CD4-positive, alpha-beta T cell treated with Interleukin-1 beta for 1 hour (primary cell): ENCODE data around the gene ZG16.
"Not testable (repeated sequence)": the region's sequence is repeated elsewhere in the genome, so short reads cannot be mapped to it uniquely, and the experiment has no call there.

Experiments
- DNase-seq, 2 donors: peaks; one replicate each; pipeline ENCODE4 v3.0.0-alpha.2; 2020 to 2022

Gene ZG16, protein sequence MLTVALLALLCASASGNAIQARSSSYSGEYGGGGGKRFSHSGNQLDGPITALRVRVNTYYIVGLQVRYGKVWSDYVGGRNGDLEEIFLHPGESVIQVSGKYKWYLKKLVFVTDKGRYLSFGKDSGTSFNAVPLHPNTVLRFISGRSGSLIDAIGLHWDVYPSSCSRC

DNA sequence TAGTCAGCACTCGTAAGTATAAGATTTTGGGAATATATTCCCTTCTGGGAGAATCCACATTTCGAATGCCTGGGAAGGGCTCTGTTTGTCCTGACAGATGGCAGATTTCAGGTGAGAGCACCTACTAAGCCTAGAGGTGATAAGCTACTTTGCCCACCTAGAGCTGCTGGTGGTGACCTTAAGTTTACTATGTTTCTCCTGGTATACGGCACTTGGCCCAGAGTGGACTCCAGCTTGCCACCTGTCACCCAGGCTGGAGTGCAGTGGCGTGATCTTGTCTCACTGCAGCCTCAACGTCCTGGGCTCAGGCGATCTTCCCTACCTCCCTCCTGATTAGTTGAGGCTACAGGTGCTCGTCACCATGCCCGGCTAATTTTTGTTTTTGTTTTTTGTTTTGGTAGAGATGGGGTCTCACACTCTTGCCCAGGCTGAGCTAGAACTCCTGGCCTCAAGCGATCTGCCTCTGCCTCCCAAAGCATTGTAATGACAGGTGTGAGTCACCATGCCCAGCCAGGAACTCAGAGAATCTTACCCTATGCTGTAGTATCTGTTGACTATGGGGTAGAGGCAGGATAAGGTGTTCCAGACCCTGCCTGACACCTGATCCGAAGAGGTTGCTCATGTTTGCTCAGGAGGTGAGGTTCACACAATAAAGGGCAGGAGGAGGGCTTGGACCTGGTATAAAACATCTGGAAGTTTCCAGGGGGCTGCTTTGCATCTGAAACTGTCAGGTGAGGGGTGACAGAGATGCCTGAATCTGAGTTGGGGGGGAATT lies at the start of gene ZG16:
TSS of gene ZG16 (plus strand) at position 681 of the 775 bp plus-strand sequence. CDS start 1,011 bp downstream, outside the sequence.
- no peak for DNase-seq

- DNase-seq, result no peak
Observed at GRCh38 chr16:29729116-29729521, 48.9 kb upstream of the ZG16 start.

GRCh38 chr16:29730649-29731048 lies 47.4 kb upstream of the ZG16 start:
- DNase-seq, result no peak

GRCh38 chr16:29731768-29732601 lies 46.1 kb upstream of the ZG16 start:
- peak; percentile 35 to 39 for DNase-seq

- DNase-seq, result no peak
Observed at GRCh38 chr16:29734786-29735185, 43.3 kb upstream of the ZG16 start.

- DNase-seq, result no peak
Observed at GRCh38 chr16:29736112-29736511, 41.9 kb upstream of the ZG16 start.

DNA sequence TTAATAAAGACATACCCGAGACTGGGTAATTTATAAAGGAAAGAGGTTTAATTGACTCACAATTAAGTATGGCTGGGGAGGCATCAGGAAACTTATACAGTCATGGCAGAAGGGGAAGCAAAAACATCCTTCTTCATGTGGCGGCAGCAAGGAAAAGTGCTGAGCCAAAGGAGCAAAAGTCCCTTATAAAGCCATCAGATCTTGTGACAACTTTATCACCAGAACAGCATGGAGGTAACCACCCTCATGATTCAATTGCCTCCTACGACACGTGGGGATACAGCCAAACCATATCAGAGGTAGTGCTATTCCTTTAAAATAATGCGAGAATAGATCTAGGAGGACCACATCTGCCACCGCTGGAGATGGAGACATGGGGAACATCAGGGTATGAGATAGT lies 41.3 kb upstream of the ZG16 start:
- DNase-seq, result peak in 1 of 2 donors; percentile 35

DNA sequence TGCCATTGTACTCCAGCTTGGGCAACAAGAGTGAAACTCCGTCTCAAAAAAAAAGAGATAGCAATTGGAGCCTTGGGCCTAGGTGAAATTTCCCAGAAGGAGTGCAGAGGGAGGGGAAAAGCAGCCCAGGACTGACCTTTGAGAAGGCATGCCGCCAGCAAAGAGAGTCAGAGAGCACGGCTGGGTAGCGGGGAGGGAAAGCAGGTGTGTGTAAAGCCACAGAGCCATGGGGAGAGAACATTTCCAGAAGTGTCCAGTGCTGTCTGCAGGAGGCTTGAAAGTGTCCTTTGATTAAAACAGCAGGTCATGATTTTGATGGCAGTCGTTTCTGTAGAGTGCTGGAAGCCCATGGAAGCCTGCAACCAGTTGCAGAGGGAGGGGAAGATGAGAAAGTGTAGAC lies 40.3 kb upstream of the ZG16 start:
- no peak for DNase-seq

- peak; percentile 75 to 85 for DNase-seq
Observed at GRCh38 chr16:29738514-29738913, 39.5 kb upstream of the ZG16 start.

DNA sequence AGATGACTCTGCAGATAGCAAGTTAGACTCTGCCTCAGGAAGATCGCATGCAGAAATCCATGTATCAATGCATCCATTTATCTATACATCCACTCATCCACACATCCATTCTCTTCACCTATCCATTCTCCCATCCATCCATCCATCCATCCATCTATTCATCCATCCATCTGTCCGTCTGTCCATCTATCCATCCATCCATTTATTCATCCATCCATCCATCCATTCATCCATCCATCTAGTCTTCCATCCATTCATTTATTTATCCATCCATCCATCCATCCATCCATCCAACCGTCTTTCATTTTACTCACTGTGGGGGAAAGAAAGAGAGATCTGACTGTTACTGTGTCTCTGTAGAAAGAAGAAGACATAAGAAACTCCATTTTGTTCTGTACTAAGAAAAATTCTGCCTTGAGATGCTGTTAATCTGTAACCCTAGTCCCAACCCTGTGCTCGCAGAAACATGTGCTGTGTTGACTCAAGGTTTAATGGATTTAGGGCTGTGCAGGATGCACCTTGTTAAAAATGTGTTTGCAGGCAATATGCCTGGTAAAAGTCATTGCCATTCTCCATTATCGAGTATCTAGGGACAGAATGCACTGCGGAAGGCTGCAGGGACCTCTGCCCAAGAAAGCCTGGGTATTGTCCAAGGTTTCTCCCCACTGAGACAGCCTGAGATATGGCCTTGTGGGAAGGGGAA lies 38.0 kb upstream of the ZG16 start:
- not testable (repeated sequence) for DNase-seq

DNA sequence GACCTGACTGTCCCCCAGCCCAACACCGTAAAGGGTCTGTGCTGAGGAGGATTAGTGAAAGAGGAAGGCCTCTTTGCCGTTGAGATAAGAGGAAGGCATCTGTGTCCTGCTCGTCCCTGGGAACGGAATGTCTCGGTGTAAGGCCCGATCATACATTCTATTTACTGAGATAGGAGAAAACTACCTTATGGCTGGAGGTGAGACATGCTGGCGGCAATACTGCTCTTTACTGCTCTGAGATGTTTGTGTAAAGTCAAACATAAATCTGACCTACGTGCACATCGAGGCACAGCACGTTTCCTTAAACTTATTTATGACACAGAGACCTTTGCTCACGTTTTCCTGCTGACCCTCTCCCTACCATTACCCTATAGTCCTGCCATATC lies 37.4 kb upstream of the ZG16 start:
- not testable (repeated sequence) for DNase-seq

GRCh38 chr16:29742683-29743275 lies 35.3 kb upstream of the ZG16 start:
- DNase-seq, result no peak

DNA sequence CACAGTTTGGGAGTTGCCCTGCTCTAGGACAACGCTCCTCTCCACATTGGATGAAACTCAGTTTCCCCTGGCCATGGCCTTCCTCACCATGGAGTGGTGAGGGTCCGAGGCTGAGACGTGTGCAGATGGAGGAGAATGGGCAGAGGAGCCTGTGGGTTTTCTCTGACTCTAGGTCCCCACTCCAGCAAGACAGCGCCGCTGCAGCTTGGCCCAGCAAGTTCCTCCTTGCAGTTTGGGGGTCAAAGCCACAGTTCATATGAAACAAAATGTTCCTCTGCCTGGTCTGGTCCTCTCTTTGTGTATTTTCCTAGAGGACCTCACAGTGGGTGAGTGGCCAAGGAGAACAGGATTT lies 34.6 kb upstream of the ZG16 start:
- no peak for DNase-seq

GRCh38 chr16:29743827-29744531 lies 34.1 kb upstream of the ZG16 start:
- peak; percentile 69 to 76 for DNase-seq

- DNase-seq, result peak in 1 of 2 donors; percentile 26
Observed at GRCh38 chr16:29744541-29745101, 33.4 kb upstream of the ZG16 start.

DNA sequence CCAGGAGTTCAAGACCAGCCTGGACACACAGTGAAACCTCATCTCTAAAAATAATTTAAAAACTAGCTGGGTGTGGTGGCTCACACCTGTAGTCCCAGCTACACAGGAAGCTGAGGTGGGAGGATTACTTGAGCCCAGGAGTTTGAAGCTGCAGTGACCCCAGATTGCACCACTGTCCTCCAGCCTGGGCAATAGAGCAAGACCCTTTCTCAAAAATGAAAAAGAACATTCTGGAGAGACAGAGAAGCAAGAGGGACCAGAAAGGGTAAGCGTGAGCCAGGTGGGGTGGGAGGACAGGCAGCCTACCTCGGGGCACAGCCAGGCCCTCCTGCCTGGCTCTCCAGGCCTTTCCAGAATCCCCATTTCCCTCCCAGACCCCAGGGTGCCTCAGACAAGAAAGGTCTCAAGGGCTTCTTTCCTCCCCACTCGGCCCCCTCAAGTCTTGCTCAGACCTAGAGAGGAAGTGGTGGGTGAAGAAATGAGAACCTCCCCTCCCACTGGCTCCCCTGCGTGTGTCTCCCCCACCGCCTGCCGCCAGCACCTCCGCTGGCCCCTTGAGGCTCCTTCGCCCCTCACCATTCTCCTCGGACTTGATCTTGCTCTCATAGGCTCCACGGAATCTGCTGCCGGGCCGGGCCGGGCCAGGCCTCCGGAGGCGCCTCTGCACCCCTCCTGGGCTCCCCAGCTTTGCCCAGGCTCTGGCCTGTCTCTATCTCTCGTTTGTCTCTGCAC lies 32.8 kb upstream of the ZG16 start:
- peak; percentile 66 to 74 for DNase-seq

DNA sequence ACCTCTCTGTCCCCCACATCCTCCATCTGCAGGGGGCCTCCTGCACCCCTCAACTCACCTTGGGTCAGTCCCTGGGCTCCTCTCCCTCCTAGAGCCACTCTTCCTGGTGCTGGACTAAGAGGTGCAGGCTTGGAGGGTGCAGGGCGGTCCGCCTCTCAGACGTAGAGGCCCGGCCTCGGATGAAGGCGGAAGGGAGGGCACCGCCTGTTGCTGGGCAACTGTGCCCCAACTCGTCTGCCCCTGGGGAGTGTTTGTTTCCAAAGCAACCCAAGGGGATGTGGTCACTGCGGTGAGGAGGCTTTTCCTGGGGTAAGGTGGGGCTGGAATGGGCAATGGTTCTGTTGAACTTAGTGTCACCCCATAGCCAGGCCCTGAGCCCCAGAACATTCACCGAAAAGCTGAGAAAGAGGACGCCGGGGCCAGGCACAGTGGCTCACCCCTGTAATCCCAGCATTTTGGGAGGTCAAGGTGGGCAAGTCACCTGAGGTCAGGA lies 32.2 kb upstream of the ZG16 start, which contains the start of gene C16orf54:
TSS of gene C16orf54 (minus strand) at position 138 of the 493 bp plus-strand sequence. CDS start 1,039 bp downstream, outside the sequence.
- DNase-seq, result peak; percentile 97

- peak in 1 of 2 donors; percentile 25 for DNase-seq
Observed at GRCh38 chr16:29746518-29746917, 31.5 kb upstream of the ZG16 start.

- no peak for DNase-seq
Observed at GRCh38 chr16:29747947-29748759, 29.9 kb upstream of the ZG16 start.

GRCh38 chr16:29748760-29749149 lies 29.3 kb upstream of the ZG16 start:
- not testable (repeated sequence) for DNase-seq
